H9 (cell line): Measurements from ENCODE around the gene NEAT1. TPM values are rescaled to one million over a fixed set of nuclear protein-coding genes. Genes with fewer than 3 reads are reported as not detected.

Source experiments
- DNase-seq: peaks from one replicate; pipeline ENCODE4 v3.0.0-alpha.2; 2017
- H2AFZ ChIP-seq: one replicate; pipeline ENCODE4 v1.6.1; 2013; ENCODE audit warnings: mild to moderate bottlenecking, low read length, control low read depth, moderate library complexity
- H2AK5ac ChIP-seq: 2 replicates; pipeline ENCODE4 v1.6.1; 2013; ENCODE audit warnings: low read length, control low read depth, mixed read lengths; ENCODE audit not compliant: insufficient read length
- H2BK120ac ChIP-seq: one replicate; pipeline ENCODE4 v1.6.1; 2013; ENCODE audit warnings: low read depth, mild to moderate bottlenecking, low read length, control low read depth, inconsistent platforms; ENCODE audit not compliant: poor library complexity, severe bottlenecking
- H2BK12ac ChIP-seq: 2 replicates; pipeline ENCODE4 v1.6.1; 2013; ENCODE audit warnings: low read length, control low read depth, mixed read lengths, low read depth; ENCODE audit not compliant: insufficient read length
- H2BK15ac ChIP-seq: 2 replicates; pipeline ENCODE4 v1.6.1; 2013; ENCODE audit warnings: low read depth, low read length, control low read depth
- H2BK20ac ChIP-seq: one replicate; pipeline ENCODE4 v1.6.1; 2013; ENCODE audit warnings: low read depth, mild to moderate bottlenecking, low read length, control low read depth, inconsistent platforms; ENCODE audit not compliant: poor library complexity, severe bottlenecking
- H2BK5ac ChIP-seq: 2 replicates; pipeline ENCODE4 v1.6.1; 2013; ENCODE audit warnings: low read length, control low read depth, mixed read lengths; ENCODE audit not compliant: insufficient read length
- H3K14ac ChIP-seq: 2 replicates; pipeline ENCODE4 v1.6.1; 2013; ENCODE audit warnings: low read length, control low read depth; ENCODE audit not compliant: insufficient read depth
- H3K18ac ChIP-seq: 2 replicates; pipeline ENCODE4 v1.6.1; 2013; ENCODE audit warnings: low read depth, mild to moderate bottlenecking, mixed read lengths, low read length, control low read depth; ENCODE audit not compliant: insufficient read length
- H3K23ac ChIP-seq: 2 replicates; pipeline ENCODE4 v1.6.1; 2013; ENCODE audit warnings: low read length, control low read depth, mixed read lengths, low read depth; ENCODE audit not compliant: insufficient read length
- H3K23me2 ChIP-seq: 2 replicates; pipeline ENCODE4 v1.6.1; 2013; ENCODE audit warnings: low read depth, mild to moderate bottlenecking, mixed read lengths, low read length, control low read depth; ENCODE audit not compliant: insufficient read length, poor library complexity, severe bottlenecking
- H3K27ac ChIP-seq: 2 replicates; pipeline ENCODE4 v1.5.1; 2013; ENCODE audit warnings: low read length, control low read depth, mixed read lengths, low read depth; ENCODE audit not compliant: insufficient read length
- H3K27me3 ChIP-seq: 2 replicates; pipeline ENCODE4 v1.6.1; 2013; ENCODE audit warnings: low read length, control low read depth, inconsistent platforms; ENCODE audit not compliant: insufficient read depth
- H3K4ac ChIP-seq: 2 replicates; pipeline ENCODE4 v1.6.1; 2013; ENCODE audit warnings: low read depth, mild to moderate bottlenecking, control low read depth, inconsistent platforms, low read length, moderate library complexity
- H3K4me1 ChIP-seq: 2 replicates; pipeline ENCODE4 v1.6.1; 2013; ENCODE audit warnings: low read length, control low read depth, inconsistent platforms; ENCODE audit not compliant: insufficient read depth
- H3K4me2 ChIP-seq: 2 replicates; pipeline ENCODE4 v1.6.1; 2013; ENCODE audit warnings: low read length, control low read depth, mixed read lengths; ENCODE audit not compliant: insufficient read length, insufficient read depth
- H3K56ac ChIP-seq: 2 replicates; pipeline ENCODE4 v1.6.1; 2013; ENCODE audit warnings: low read depth, mild to moderate bottlenecking, mixed read lengths, low read length, control low read depth; ENCODE audit not compliant: insufficient read length
- H3K79me1 ChIP-seq: 2 replicates; pipeline ENCODE4 v1.6.1; 2013; ENCODE audit warnings: low read depth, mild to moderate bottlenecking, moderate library complexity, low read length, control low read depth, inconsistent platforms; ENCODE audit not compliant: insufficient read depth, poor library complexity, severe bottlenecking
- H3K79me2 ChIP-seq: 2 replicates; pipeline ENCODE4 v1.6.1; 2013; ENCODE audit warnings: low read length, control low read depth, inconsistent platforms; ENCODE audit not compliant: insufficient read depth
- H3K9ac ChIP-seq: 2 replicates; pipeline ENCODE4 v1.6.1; 2013; ENCODE audit warnings: low read length, control low read depth, mixed read lengths; ENCODE audit not compliant: insufficient read length; ENCODE audit errors: extremely low read depth
- H3K9me3 ChIP-seq: one replicate; pipeline ENCODE4 v1.6.1; 2013; ENCODE audit warnings: low read depth, low read length, inconsistent platforms; ENCODE audit not compliant: control insufficient read depth
- H3T11ph ChIP-seq: one replicate; pipeline ENCODE4 v1.6.1; 2013; ENCODE audit warnings: mild to moderate bottlenecking, low read length, control low read depth, inconsistent platforms
- H4K20me1 ChIP-seq: one replicate; pipeline ENCODE4 v1.6.1; 2013; ENCODE audit not compliant: control insufficient read depth, insufficient read length, insufficient read depth
- H4K5ac ChIP-seq: 2 replicates; pipeline ENCODE4 v1.6.1; 2013; ENCODE audit warnings: low read depth, mild to moderate bottlenecking, mixed read lengths, low read length, control low read depth; ENCODE audit not compliant: insufficient read length
- H4K8ac ChIP-seq: replicated peaks from 2 replicates; pipeline ENCODE4 v1.6.1; 2013; ENCODE audit warnings: low read length, control low read depth, mixed read lengths, low read depth; ENCODE audit not compliant: insufficient read length
- H4K91ac ChIP-seq: 2 replicates; pipeline ENCODE4 v1.6.1; 2013; ENCODE audit warnings: low read depth, mild to moderate bottlenecking, moderate library complexity, mixed read lengths, low read length, control low read depth; ENCODE audit not compliant: insufficient read length
- H3K27ac Mint-ChIP-seq, 3 experiments: 2 replicates in 2 of 3; 3 replicates in 1 of 3; pipeline ENCODE4 v1.8.0; 2020 to 2021; ENCODE audit warnings: mixed read lengths in 3 of 3, mild to moderate bottlenecking in 1 of 3, moderate library complexity in 1 of 3
- H3K27me3 Mint-ChIP-seq: 2 replicates; pipeline ENCODE4 v1.8.0; 2021; ENCODE audit warnings: low read depth, mild to moderate bottlenecking, moderate library complexity, mixed read lengths
- H3K36me3 Mint-ChIP-seq, 3 experiments: 2 replicates in 2 of 3; 3 replicates in 1 of 3; pipeline ENCODE4 v1.8.0; 2020 to 2021; ENCODE audit warnings: low read depth in 3 of 3, mixed read lengths in 3 of 3; ENCODE audit not compliant: insufficient read depth in 1 of 3
- H3K4me1 Mint-ChIP-seq, 2 experiments: 2 replicates each; pipeline ENCODE4 v1.8.0; 2020; ENCODE audit warnings: mixed read lengths in 2 of 2
- H3K4me3 Mint-ChIP-seq, 2 experiments: 2 replicates in 1 of 2; 3 replicates in 1 of 2; pipeline ENCODE4 v1.8.0; 2020 to 2021; ENCODE audit warnings: mild to moderate bottlenecking in 2 of 2, mixed read lengths in 2 of 2, moderate library complexity in 1 of 2
- H3K9me3 Mint-ChIP-seq, 2 experiments: 2 replicates in 1 of 2; 3 replicates in 1 of 2; pipeline ENCODE4 v1.8.0; 2020; ENCODE audit warnings: mild to moderate bottlenecking in 2 of 2, mixed read lengths in 2 of 2, moderate library complexity in 1 of 2
- WGBS: extraction: QIAGEN DNeasy Blood & Tissue Kit; methylation state at CpG from one replicate; pipeline ENCODE4 v1.1.7; 2013; ENCODE audit warnings: missing lambda C conversion rate, low lambda C conversion rate, mixed read lengths; ENCODE audit not compliant: insufficient read length; ENCODE audit errors: extremely low coverage; 5-methylcytosine and 5-hydroxymethylcytosine counted together
- total RNA-seq: library from RNA; stranded (reverse); gene quantifications from 2 replicates; pipeline ENCODE4 v1.2.1, GENCODE V29; 2021
- TF ChIP-seq, protein P1 (sequence below): fragments of 200-600 bp; sonication (generic); conservative IDR thresholded peaks from 3 replicates; pipeline ENCODE4 v1.8.0; 2021; ENCODE audit warnings: antibody characterized with exemption, mild to moderate bottlenecking

Gene NEAT1
- total RNA-seq, 1 experiment from 2014 or later, result 12.7 TPM

DNA sequence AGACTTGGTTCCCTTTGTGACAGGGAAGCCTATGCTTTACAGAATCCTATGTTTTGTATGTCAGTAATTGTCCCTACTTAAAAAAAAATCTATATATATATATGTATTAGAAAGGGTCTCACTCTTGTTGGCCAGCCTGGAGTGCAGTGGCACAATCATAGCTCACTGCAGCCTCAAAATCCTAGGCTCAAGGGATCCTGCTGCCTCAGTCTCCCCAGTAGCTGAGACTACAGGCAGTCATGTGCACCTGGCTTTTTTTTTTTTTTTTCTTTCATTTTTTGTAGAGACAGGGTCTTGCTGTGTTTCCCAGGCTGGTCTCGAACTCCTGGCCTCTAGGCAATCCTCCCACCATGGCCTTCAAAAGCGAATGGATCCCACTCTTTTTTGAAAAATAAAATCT lies 2.1 kb upstream of the NEAT1 start:
- no peaks in the 10 kb centered on the region for H3K36me3 Mint-ChIP-seq
- TF ChIP-seq, protein P1, sequence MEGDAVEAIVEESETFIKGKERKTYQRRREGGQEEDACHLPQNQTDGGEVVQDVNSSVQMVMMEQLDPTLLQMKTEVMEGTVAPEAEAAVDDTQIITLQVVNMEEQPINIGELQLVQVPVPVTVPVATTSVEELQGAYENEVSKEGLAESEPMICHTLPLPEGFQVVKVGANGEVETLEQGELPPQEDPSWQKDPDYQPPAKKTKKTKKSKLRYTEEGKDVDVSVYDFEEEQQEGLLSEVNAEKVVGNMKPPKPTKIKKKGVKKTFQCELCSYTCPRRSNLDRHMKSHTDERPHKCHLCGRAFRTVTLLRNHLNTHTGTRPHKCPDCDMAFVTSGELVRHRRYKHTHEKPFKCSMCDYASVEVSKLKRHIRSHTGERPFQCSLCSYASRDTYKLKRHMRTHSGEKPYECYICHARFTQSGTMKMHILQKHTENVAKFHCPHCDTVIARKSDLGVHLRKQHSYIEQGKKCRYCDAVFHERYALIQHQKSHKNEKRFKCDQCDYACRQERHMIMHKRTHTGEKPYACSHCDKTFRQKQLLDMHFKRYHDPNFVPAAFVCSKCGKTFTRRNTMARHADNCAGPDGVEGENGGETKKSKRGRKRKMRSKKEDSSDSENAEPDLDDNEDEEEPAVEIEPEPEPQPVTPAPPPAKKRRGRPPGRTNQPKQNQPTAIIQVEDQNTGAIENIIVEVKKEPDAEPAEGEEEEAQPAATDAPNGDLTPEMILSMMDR, result no peak
- no peak overlapping the region for H2BK15ac ChIP-seq
- peak overlapping the region in 1 of 2 experiments; percentile 13; a peak in 1 of 5 replicates for H3K4me3 Mint-ChIP-seq
- peak overlapping the region in 2 of 3 experiments; percentile 81 to 94; a peak in 5 of 7 replicates for H3K27ac Mint-ChIP-seq
- H2BK120ac ChIP-seq, result peak overlapping the region; percentile 65
- peaks cover 2% of the 10 kb centered on the region; the same call in 1 of the 2 replicates for H3K79me2 ChIP-seq
- H3K9ac ChIP-seq, result no peak overlapping the region
- H3K4me1 ChIP-seq, result peaks cover 22% of the 10 kb centered on the region
- H3K56ac ChIP-seq, result no peak overlapping the region
- H2BK20ac ChIP-seq, result no peak overlapping the region
- no peak overlapping the region for H4K5ac ChIP-seq
- DNase-seq, result no peak
- no peak overlapping the region for H3K4ac ChIP-seq
- no peak overlapping the region for H4K8ac ChIP-seq
- no peaks in the 10 kb centered on the region for H3K9me3 ChIP-seq
- H3K9me3 Mint-ChIP-seq, result no peaks in the 10 kb centered on the region; a peak in 2 of 5 replicates
- peaks cover 2% of the 10 kb centered on the region for H4K20me1 ChIP-seq
- H3K4me2 ChIP-seq, result no peak overlapping the region
- no peaks in the 10 kb centered on the region for H3K27me3 ChIP-seq
- peaks cover 81 to 91% of the 10 kb centered on the region in 2 experiments for H3K4me1 Mint-ChIP-seq
- H3K27me3 Mint-ChIP-seq, result peaks cover 11% of the 10 kb centered on the region
- H2AFZ ChIP-seq, result no peak overlapping the region
- no peak overlapping the region for H3T11ph ChIP-seq
- peak overlapping the region; percentile 71 for H3K18ac ChIP-seq
- peak overlapping the region; percentile 71 for H3K27ac ChIP-seq
- H2BK12ac ChIP-seq, result peak overlapping the region; percentile 41
- no peak overlapping the region for H3K14ac ChIP-seq
- H3K23ac ChIP-seq, result no peak overlapping the region
- no peak overlapping the region for H2AK5ac ChIP-seq
- WGBS, result no CpG with 5 or more reads among the region's 2 CpGs
- H4K91ac ChIP-seq, result no peak overlapping the region
- no peaks in the 10 kb centered on the region for H3K79me1 ChIP-seq
- H3K23me2 ChIP-seq, result peaks cover 13% of the 10 kb centered on the region
- H2BK5ac ChIP-seq, result no peak overlapping the region
